K562 (cell line): ENCODE measurements around the gene SATB2. TPM values are rescaled to one million over a fixed set of nuclear protein-coding genes. Genes with fewer than 3 reads are reported as not detected.

Experiments used
- BCL6 ChIP-seq: fragments of 250-450 bp; sonication (Bioruptor Pico); IDR thresholded peaks from 2 replicates; pipeline ENCODE4 v1.4.0; 2020
- CBX5 ChIP-seq: IDR thresholded peaks from 2 replicates; pipeline ENCODE4 v1.6.1; 2014; ENCODE audit warnings: low read depth, borderline replicate concordance
- E2F3 ChIP-seq: fragments of 250-450 bp; sonication (Bioruptor Pico); IDR thresholded peaks from 2 replicates; pipeline ENCODE4 v1.4.0; 2020; ENCODE audit warnings: mild to moderate bottlenecking
- FOS ChIP-seq: IDR thresholded peaks from 3 replicates; pipeline ENCODE4 v1.6.1; 2011; ENCODE audit not compliant: insufficient read length; ENCODE audit errors: extremely low read depth
- KLF16 ChIP-seq: IDR thresholded peaks from 2 replicates; pipeline ENCODE4 v1.6.1; 2016; ENCODE audit warnings: antibody characterized with exemption
- NFATC3 ChIP-seq: fragments of 450-650 bp; IDR thresholded peaks from 2 replicates; pipeline ENCODE4 v1.6.1; 2017; ENCODE audit warnings: mild to moderate bottlenecking
- NR1H2 ChIP-seq: sonication (generic); formaldehyde crosslinking; IDR thresholded peaks from 2 replicates; pipeline ENCODE4 v1.4.0; 2020; ENCODE audit warnings: mild to moderate bottlenecking, missing genetic modification reagents
- NR2C1 ChIP-seq, 2 experiments: fragments of 450-650 bp; IDR thresholded peaks; 2 replicates each; pipeline ENCODE4 v1.6.1; 2017; ENCODE audit warnings: mild to moderate bottlenecking in 2 of 2, antibody characterized with exemption in 1 of 2, inconsistent platforms in 1 of 2, missing compliant biosample characterization in 1 of 2, missing genetic modification characterization in 1 of 2
- NR3C1 ChIP-seq: sonication (generic); formaldehyde crosslinking; IDR thresholded peaks from 2 replicates; pipeline ENCODE4 v1.8.1; 2022; ENCODE audit warnings: missing genetic modification reagents
- SMAD1 ChIP-seq: fragments of 150-350 bp; IDR thresholded peaks from 2 replicates; pipeline ENCODE4 v1.6.1; 2014; ENCODE audit warnings: low read length, low read depth; ENCODE audit not compliant: partially characterized antibody
- SMARCB1 ChIP-seq: IDR thresholded peaks from 2 replicates; pipeline ENCODE4 v1.6.1; 2011; ENCODE audit warnings: improper control_type of control experiment, low read depth; ENCODE audit not compliant: insufficient read length
- STAT5B ChIP-seq: fragments of 250-450 bp; sonication (Bioruptor Pico); IDR thresholded peaks from 2 replicates; pipeline ENCODE4 v1.8.0; 2021; ENCODE audit warnings: mild to moderate bottlenecking, inconsistent platforms
- SUPT5H ChIP-seq: fragments of 450-650 bp; IDR thresholded peaks from 2 replicates; pipeline ENCODE4 v1.6.1; 2016
- TCF3 ChIP-seq: sonication (generic); formaldehyde crosslinking; IDR thresholded peaks from 2 replicates; pipeline ENCODE4 v1.4.0; 2020; ENCODE audit warnings: mild to moderate bottlenecking, missing genetic modification reagents
- ZFP36 ChIP-seq: fragments of 150-350 bp; IDR thresholded peaks from 2 replicates; pipeline ENCODE4 v1.6.1; 2018; ENCODE audit warnings: low read length, low read depth; ENCODE audit not compliant: partially characterized antibody
- ZNF24 ChIP-seq: fragments of 450-650 bp; IDR thresholded peaks from 2 replicates; pipeline ENCODE4 v1.6.1; 2016
- ZNF274 ChIP-seq: IDR thresholded peaks from 2 replicates; pipeline ENCODE4 v1.6.1; 2011; ENCODE audit warnings: low read depth, mild to moderate bottlenecking, low read length, moderate library complexity, borderline replicate concordance
- ZNF740 ChIP-seq, 3 experiments: fragments of 200-800 bp in 1 of 3; sonication (Bioruptor generic) in 1 of 3; sonication (generic) in 1 of 3; formaldehyde crosslinking in 1 of 3; IDR thresholded peaks; 2 replicates each; pipeline versions ENCODE4 v1.6.1 to v1.8.0; 2016 to 2022; ENCODE audit warnings: mild to moderate bottlenecking in 2 of 3, missing compliant biosample characterization in 2 of 3, missing genetic modification characterization in 2 of 3, missing genetic modification reagents in 1 of 3
- ZSCAN29 ChIP-seq: fragments of 450-650 bp; IDR thresholded peaks from 2 replicates; pipeline ENCODE4 v1.6.1; 2017
- polyA plus RNA-seq, 8 experiments: library from polyadenylated mRNA; depleted of rRNA in 4 of 8; stranded (reverse) in 5 of 8; unstranded in 3 of 8; fragments of >200 nt; fragmentation: Nextera tagmentation in 2 of 8; fragmentation: Illumina TruSeq in 1 of 8; extraction: Ambion mirVana in 2 of 8; extraction: Trizol in 1 of 8; gene quantifications; 2 replicates each; pipeline versions ENCODE4 v1.2.1 to v1.2.3, GENCODE V29; 2011 to 2014; ENCODE audit warnings: inconsistent platforms in 1 of 8, missing spikeins in 1 of 8
- total RNA-seq, 7 experiments: library from RNA; depleted of rRNA in 6 of 7; stranded (reverse); fragments of >200 nt in 6 of 7; fragmentation: Illumina TruSeq in 2 of 7; extraction: Trizol in 2 of 7; gene quantifications; 2 replicates each; pipeline versions ENCODE4 v1.2.1 to v1.2.3, GENCODE V29; 2011 to 2021; ENCODE audit warnings: low replicate concordance in 1 of 7
- TF ChIP-seq, protein P1 (sequence below): fragments of 450-650 bp; IDR thresholded peaks from 2 replicates; pipeline ENCODE4 v1.6.1; 2016; ENCODE audit warnings: mild to moderate bottlenecking
- TF ChIP-seq, protein P2 (sequence below): fragments of 200-800 bp; sonication (Bioruptor generic); IDR thresholded peaks from 2 replicates; pipeline ENCODE4 v1.6.1; 2017; ENCODE audit warnings: missing genetic modification characterization, missing compliant biosample characterization
- TF ChIP-seq, protein P3 (sequence below): conservative IDR thresholded peaks from 2 replicates; pipeline ENCODE4 v1.6.1; 2011; ENCODE audit warnings: low read depth, mild to moderate bottlenecking, low read length; ENCODE audit not compliant: control insufficient read depth

Gene SATB2
- total and polyA plus RNA-seq, 9 of the 15 experiments (the other 6 are each of a cell fraction or from before 2014, with no cell fraction given): 4.5 to 34.0 (median 15.1) TPM

GRCh38 chr2:199455545-199456382 lies 2.0 kb downstream of the SATB2 start (continued):
- TF ChIP-seq ZNF740 (CRISPR knock-in tag; IDR thresholded peaks at IDR 0.05) (no peak; the same call in 1 of the 2 replicates), ZNF740 (tag; IDR thresholded peaks at IDR 0.05) (no peak), BCL6 (CRISPR knock-in tag) (no peak), SUPT5H (peak; percentile 64), ZNF24 (no peak), E2F3 (CRISPR knock-in tag) (0 out of 2 replicates have a peak, but pooled peaks have one; percentile 31), STAT5B (CRISPR knock-in tag) (no peak), FOS (no peak), ZSCAN29 (no peak), CBX5 (no peak), TCF3 (CRISPR knock-in tag) (peak; percentile 87), KLF16 (peak; percentile 70), ZNF274 (no peak), NR3C1 (CRISPR knock-in tag) (no peak), SMARCB1 (no peak), ZFP36 (no peak), NR1H2 (CRISPR knock-in tag) (no peak), NFATC3 (no peak), NR2C1 (IDR thresholded peaks at IDR 0.05) (peak; percentile 74), NR2C1 (tag; IDR thresholded peaks at IDR 0.05) (peak; percentile 88), SMAD1 (peak; percentile 38)
- TF ChIP-seq, protein P1, sequence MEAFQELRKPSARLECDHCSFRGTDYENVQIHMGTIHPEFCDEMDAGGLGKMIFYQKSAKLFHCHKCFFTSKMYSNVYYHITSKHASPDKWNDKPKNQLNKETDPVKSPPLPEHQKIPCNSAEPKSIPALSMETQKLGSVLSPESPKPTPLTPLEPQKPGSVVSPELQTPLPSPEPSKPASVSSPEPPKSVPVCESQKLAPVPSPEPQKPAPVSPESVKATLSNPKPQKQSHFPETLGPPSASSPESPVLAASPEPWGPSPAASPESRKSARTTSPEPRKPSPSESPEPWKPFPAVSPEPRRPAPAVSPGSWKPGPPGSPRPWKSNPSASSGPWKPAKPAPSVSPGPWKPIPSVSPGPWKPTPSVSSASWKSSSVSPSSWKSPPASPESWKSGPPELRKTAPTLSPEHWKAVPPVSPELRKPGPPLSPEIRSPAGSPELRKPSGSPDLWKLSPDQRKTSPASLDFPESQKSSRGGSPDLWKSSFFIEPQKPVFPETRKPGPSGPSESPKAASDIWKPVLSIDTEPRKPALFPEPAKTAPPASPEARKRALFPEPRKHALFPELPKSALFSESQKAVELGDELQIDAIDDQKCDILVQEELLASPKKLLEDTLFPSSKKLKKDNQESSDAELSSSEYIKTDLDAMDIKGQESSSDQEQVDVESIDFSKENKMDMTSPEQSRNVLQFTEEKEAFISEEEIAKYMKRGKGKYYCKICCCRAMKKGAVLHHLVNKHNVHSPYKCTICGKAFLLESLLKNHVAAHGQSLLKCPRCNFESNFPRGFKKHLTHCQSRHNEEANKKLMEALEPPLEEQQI: no peak
- TF ChIP-seq, protein P2, sequence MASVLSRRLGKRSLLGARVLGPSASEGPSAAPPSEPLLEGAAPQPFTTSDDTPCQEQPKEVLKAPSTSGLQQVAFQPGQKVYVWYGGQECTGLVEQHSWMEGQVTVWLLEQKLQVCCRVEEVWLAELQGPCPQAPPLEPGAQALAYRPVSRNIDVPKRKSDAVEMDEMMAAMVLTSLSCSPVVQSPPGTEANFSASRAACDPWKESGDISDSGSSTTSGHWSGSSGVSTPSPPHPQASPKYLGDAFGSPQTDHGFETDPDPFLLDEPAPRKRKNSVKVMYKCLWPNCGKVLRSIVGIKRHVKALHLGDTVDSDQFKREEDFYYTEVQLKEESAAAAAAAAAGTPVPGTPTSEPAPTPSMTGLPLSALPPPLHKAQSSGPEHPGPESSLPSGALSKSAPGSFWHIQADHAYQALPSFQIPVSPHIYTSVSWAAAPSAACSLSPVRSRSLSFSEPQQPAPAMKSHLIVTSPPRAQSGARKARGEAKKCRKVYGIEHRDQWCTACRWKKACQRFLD (CRISPR knock-in tag): peak; percentile 73; the same call in 1 of the 2 replicates
- TF ChIP-seq, protein P3, sequence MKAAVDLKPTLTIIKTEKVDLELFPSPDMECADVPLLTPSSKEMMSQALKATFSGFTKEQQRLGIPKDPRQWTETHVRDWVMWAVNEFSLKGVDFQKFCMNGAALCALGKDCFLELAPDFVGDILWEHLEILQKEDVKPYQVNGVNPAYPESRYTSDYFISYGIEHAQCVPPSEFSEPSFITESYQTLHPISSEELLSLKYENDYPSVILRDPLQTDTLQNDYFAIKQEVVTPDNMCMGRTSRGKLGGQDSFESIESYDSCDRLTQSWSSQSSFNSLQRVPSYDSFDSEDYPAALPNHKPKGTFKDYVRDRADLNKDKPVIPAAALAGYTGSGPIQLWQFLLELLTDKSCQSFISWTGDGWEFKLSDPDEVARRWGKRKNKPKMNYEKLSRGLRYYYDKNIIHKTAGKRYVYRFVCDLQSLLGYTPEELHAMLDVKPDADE: peak; percentile 64; the same call in 1 of the 2 replicates
